GM20000 (cell line): Measurements from ENCODE around the gene C1orf216.

ENCODE experiments used
- DNase-seq: peaks from one replicate; pipeline ENCODE4 v3.0.0; 2012; ENCODE audit warnings: low spot score
- CTCF ChIP-seq: IDR thresholded peaks from 2 replicates; pipeline ENCODE4 v1.5.1; 2012; ENCODE audit warnings: mild to moderate bottlenecking, control low read depth; ENCODE audit errors: extremely low read depth, missing control alignments

C1orf216 gene

GRCh38 chr1:35675773-35676172 lies 42.9 kb downstream of the C1orf216 start:
- no peak for TF ChIP-seq CTCF
- DNase-seq: no peak

- TF ChIP-seq CTCF: no peak
- DNase-seq: no peak
These were observed 44.6 kb downstream of the C1orf216 start for GRCh38 chr1:35674111-35674510.

DNA sequence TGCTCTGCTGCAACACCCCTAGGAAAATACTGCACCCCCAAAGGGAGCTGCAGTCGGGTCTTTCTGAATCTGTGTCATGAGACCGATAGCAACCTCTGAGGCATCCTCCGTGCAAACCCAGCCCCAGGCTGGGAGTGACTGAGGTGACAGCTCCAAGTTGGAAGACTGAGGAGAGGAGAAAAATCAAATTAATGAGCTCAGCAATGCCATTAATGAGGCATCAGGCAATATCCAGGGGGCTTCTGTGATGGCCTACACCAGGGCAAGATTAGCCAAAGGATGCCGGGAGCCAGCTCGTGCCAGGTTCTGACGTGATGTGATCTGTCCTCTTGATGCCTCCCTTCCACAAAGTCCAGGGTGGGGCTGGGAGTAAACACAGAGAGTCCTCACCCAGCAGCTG lies 46.6 kb downstream of the C1orf216 start:
- DNase-seq: no peak
- TF ChIP-seq CTCF: no peak

GRCh38 chr1:35668506-35668905 lies 50.2 kb downstream of the C1orf216 start:
- TF ChIP-seq CTCF: no peak

GRCh38 chr1:35666916-35667315 lies 51.8 kb downstream of the C1orf216 start:
- no peak for TF ChIP-seq CTCF
- no peak for DNase-seq

More at GRCh38 chr1:35668506-35668905, 50.2 kb downstream of the C1orf216 start:
- DNase-seq: no peak

- no peak for DNase-seq
- no peak for TF ChIP-seq CTCF
These were observed 52.5 kb downstream of the C1orf216 start for GRCh38 chr1:35666216-35666615.
